ENCODE results near the gene SLC4A1.

Gene SLC4A1

GRCh38 chr17:44221084-44221861 is 46.7 kb downstream of the SLC4A1 start:
- peak in 1 of 2 donors; percentile 45 for DNase-seq (ENCODE audit: low read depth in 1 of 2, low spot score in 1 of 2)

- peak in 1 of 2 donors; percentile 49 for DNase-seq (ENCODE audit: low read depth in 1 of 2, low spot score in 1 of 2)
Measured at GRCh38 chr17:44220213-44221083, 47.5 kb downstream of the SLC4A1 start.

DNA sequence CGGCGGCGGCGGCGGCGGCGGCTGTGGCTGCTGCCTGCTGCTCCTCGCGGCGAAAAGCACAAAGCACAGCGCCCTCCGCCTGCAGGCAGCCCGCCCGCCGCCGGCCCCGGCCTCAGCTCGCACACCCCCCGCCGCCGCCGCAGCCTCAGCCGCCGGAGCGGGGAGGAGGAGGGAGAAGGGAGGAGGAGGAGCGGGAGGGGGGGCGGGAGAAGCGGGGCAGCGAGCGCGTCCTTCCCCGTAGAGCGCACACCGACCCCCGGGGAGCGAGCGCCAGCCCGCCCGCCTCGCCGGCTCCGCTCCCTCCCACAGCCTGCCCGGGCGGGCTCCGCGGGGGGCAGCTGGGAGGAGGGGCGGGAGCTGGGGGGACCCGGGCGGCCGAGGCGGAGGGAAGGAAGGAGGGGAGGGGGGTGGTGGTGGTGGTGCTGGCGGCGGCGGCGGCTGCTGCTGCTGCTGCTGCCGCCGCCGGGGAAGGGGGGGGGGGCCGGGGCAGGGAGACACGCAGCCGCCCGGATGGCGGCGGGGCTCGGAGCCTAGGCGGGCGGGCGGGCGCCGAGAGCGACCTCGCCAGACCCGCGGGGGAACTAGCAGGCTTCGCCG is 48.2 kb downstream of the SLC4A1 start, which contains the start of gene UBTF:
UBTF (minus strand) TSS at position 60 of the 597 bp plus-strand sequence. CDS start 1,446 bp downstream, outside the sequence.
- DNase-seq (ENCODE audit: low read depth in 1 of 2, low spot score in 1 of 2), result peak; percentile 58

- DNase-seq (ENCODE audit: low read depth in 1 of 2, low spot score in 1 of 2), result peak; percentile 55 to 62
Measured at GRCh38 chr17:44219108-44219615, 48.8 kb downstream of the SLC4A1 start.

DNA sequence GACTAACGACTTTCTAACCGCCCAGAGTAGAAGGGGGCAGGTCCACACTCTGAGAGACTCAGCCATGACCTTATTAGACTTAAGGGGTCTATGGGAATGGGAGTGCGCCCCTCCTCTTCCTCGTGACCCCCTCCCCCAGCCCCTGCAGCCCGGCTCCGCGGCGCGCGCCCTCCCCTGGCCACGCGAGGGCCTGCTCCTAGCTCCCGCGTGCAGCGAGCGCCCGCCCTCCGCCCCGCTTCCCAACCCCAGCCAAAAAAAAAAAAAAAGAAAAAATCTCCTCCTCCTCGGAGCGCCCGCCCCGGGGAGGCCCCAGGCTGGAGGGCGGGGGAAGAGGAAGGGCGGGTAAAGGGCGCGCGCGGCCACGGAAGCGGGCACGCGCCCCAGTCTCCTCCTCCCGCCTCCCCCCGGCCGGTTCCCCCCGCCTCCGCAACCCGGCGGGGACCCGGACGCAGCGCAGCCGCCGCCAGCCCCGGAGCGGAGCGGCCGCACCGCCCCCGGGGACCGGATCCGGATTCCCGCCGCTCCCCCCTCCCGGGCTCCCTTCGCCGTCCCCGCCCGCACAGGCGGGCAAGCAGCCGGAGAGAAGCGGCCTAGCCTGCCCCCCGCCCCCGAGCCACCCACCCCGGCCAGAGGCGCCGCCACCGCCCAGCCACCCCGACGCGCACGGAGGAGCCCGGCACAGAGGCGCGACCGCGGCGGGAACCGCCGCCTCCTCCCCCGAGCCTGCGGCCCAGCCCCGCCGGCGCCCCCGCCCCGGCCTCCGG is 49.4 kb downstream of the SLC4A1 start:
- DNase-seq (ENCODE audit: low read depth in 1 of 2, low spot score in 1 of 2), result peak; percentile 81 to 84

DNA sequence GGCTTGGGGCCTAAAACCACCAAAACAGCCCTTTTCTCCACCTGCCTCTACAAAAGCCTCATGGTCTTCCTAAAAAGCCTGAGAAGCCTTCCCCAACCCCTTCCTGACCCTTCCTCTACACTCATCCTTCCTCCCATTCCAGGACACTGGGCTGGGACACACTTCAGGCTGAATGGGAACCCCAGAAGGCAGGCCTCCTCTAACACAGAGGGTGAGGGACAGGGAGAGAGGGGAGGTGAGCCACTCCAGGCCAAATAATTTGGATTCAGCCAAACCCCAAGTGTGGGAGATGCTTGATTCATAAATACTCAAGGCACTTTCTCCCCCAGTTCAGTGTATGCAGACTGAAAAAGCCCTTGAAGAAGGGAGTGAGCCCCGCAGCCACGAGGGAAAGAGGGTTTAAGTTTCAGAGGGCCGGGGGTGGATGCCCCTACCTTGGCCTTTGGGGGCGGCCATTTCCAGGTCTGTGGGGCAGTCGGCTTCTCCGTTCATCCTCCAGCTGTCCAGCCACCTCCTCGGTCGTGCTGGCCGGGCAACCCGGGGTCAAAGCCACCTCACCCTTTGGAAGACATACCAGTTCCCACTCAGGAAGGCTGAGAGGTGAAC is 50.1 kb downstream of the SLC4A1 start:
- no peak for DNase-seq (ENCODE audit: low read depth in 1 of 2, low spot score in 1 of 2)

DNA sequence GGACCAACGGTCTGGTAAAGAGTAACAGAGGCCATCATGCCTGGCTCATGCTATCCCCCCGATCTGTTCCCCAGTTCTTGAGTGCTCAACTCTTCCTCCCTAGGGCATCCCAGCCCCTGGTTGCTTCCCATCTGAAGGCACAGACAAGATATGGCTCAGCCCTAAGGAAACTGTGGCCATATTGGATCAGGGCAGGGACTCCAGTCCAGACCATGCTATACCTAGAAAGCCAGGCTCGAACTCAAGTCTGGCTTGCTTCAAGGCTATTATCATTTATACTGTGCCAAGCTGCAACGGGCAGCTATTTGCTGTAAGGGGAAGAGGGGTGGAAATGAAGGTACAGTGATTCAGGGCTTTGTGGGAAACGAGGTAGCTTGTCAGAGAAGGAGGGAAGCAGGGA is 51.2 kb downstream of the SLC4A1 start:
- DNase-seq (ENCODE audit: low read depth in 1 of 2, low spot score in 1 of 2), result no peak

GRCh38 chr17:44216173-44216572 is 51.8 kb downstream of the SLC4A1 start:
- DNase-seq (ENCODE audit: low read depth in 1 of 2, low spot score in 1 of 2), result no peak

GRCh38 chr17:44214896-44215295 is 53.0 kb downstream of the SLC4A1 start:
- no peak for DNase-seq (ENCODE audit: low read depth in 1 of 2, low spot score in 1 of 2)

DNA sequence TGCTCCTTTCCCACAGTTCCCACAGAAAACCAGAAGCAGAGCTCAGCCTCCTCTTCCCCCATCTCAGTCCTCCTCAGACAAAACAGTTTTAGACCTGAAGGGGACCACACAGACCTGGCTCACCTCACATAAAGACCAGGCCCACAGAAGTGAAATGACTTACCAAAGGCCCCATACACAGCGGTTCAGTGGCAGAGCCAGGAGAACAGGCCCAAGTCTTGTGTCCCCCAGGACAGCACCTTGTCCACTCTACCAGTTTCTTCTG is 53.8 kb downstream of the SLC4A1 start:
- DNase-seq (ENCODE audit: low read depth in 1 of 2, low spot score in 1 of 2), result no peak

- no peak for DNase-seq (ENCODE audit: low read depth in 1 of 2, low spot score in 1 of 2)
Measured at GRCh38 chr17:44213403-44214229, 54.3 kb downstream of the SLC4A1 start.

GRCh38 chr17:44212507-44213402 is 55.2 kb downstream of the SLC4A1 start:
- DNase-seq (ENCODE audit: low read depth in 1 of 2, low spot score in 1 of 2), result no peak

GRCh38 chr17:44211281-44212265 is 56.4 kb downstream of the SLC4A1 start:
- no peak for DNase-seq (ENCODE audit: low read depth in 1 of 2, low spot score in 1 of 2)

GRCh38 chr17:44210342-44211192 is 57.4 kb downstream of the SLC4A1 start:
- DNase-seq (ENCODE audit: low read depth in 1 of 2, low spot score in 1 of 2), result peak; percentile 85 to 87

DNA sequence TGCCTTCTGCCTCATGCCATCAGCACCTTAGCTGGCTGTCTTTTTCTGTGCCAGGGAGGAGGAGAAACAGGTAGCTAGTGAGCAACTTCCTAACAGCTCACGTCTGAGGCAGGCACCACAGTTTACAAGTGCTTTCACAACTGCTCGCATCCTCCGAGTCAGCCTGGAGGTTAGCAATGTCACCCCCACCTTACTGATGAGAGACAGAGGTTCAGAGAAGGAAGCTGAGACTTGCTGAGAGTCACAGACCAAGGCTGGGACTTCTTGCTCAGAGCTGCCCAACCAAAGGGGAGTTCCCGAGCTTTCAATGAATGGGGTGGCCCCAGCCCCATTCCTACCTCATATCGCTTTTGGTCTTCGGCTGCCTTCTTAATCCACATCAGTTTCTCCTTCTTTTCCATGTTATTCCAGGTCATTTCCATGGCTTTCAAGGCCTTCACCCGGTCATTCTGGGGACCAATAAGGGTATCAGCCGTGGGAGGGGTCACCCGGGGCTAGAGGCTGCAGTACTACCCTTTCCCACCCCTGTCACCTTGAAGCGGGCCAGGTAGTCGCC is 58.1 kb downstream of the SLC4A1 start:
- DNase-seq (ENCODE audit: low read depth in 1 of 2, low spot score in 1 of 2), result no peak

DNA sequence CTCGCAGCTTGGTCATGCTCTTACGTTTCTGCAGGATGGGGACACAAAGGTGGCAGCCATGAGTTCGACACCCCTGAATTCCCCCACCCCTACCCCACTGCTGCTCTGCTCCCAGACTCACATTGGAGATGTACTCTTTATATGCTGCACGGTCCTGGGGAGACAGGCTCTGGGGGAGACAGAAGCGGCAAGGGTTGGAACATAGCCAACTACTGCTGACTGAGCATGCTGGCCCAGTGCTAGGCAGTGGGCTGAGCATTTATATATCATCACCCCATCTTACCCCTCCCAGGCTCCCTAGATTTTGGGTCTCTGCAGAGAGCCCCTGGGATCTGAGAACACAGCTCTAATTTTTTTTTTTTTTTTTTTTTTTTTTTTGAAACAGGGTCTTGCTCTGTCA is 60.2 kb downstream of the SLC4A1 start:
- DNase-seq (ENCODE audit: low read depth in 1 of 2, low spot score in 1 of 2), result no peak
